HepG2 (cell line): ENCODE data around the gene CCDC142. TPM values are rescaled to one million over a fixed set of nuclear protein-coding genes. Genes with fewer than 3 reads are reported as not detected.

Experiments used
- BRF2 ChIP-seq: sonication (generic); formaldehyde crosslinking; IDR thresholded peaks from 2 replicates; pipeline ENCODE4 v1.8.1; 2022; ENCODE audit warnings: mild to moderate bottlenecking, missing genetic modification reagents
- GATA4 ChIP-seq: sonication (generic); IDR thresholded peaks from 2 replicates; pipeline ENCODE4 v1.6.1; 2016; ENCODE audit warnings: antibody characterized with exemption, low read depth, borderline replicate concordance
- JUND ChIP-seq: sonication (generic); formaldehyde crosslinking; IDR thresholded peaks from 2 replicates; pipeline ENCODE4 v1.8.0; 2022; ENCODE audit warnings: mild to moderate bottlenecking, missing genetic modification reagents
- MLLT10 ChIP-seq: sonication (generic); formaldehyde crosslinking; IDR thresholded peaks from 2 replicates; pipeline ENCODE4 v1.4.0; 2020; ENCODE audit warnings: missing genetic modification reagents
- PHF21A ChIP-seq: sonication (generic); formaldehyde crosslinking; IDR thresholded peaks from 2 replicates; pipeline ENCODE4 v1.5.0; 2020; ENCODE audit warnings: mild to moderate bottlenecking, missing genetic modification reagents
- STAG1 ChIP-seq: sonication (generic); formaldehyde crosslinking; IDR thresholded peaks from 2 replicates; pipeline ENCODE4 v1.4.0; 2020; ENCODE audit warnings: missing genetic modification reagents
- TSC22D2 ChIP-seq: sonication (generic); formaldehyde crosslinking; IDR thresholded peaks from 2 replicates; pipeline ENCODE4 v1.5.1; 2020; ENCODE audit warnings: missing genetic modification reagents, mild to moderate bottlenecking, borderline replicate concordance
- ZBTB4 ChIP-seq: sonication (generic); formaldehyde crosslinking; IDR thresholded peaks from 2 replicates; pipeline ENCODE4 v1.4.0; 2020; ENCODE audit warnings: missing genetic modification reagents, mild to moderate bottlenecking, borderline replicate concordance
- ZBTB46 ChIP-seq: sonication (generic); formaldehyde crosslinking; IDR thresholded peaks from 2 replicates; pipeline ENCODE4 v1.4.0; 2020; ENCODE audit warnings: mild to moderate bottlenecking, missing genetic modification reagents, borderline replicate concordance
- ZNF646 ChIP-seq: sonication (generic); formaldehyde crosslinking; IDR thresholded peaks from 2 replicates; pipeline ENCODE4 v1.9.0; 2021; ENCODE audit warnings: mild to moderate bottlenecking, missing genetic modification reagents
- polyA plus RNA-seq, 8 experiments: library from polyadenylated mRNA; depleted of rRNA in 3 of 8; stranded (reverse) in 7 of 8; unstranded in 1 of 8; fragments of >200 nt; fragmentation: Illumina TruSeq in 4 of 8; extraction: Trizol in 4 of 8; gene quantifications; 2 replicates each; pipeline versions ENCODE4 v1.2.1 to v1.2.3, GENCODE V29; 2011 to 2016; ENCODE audit warnings: low read depth in 4 of 8, missing spikeins in 1 of 8, mixed read lengths in 1 of 8; ENCODE audit not compliant: insufficient read depth in 1 of 8
- total RNA-seq, 5 experiments: library from RNA; depleted of rRNA; stranded (reverse); fragments of >200 nt; fragmentation: Illumina TruSeq; extraction: Trizol; gene quantifications; 2 replicates each; pipeline ENCODE4 v1.2.3, GENCODE V29; 2016; ENCODE audit warnings: low read depth in 1 of 5
- TF ChIP-seq, protein P1 (sequence below): sonication (generic); formaldehyde crosslinking; IDR thresholded peaks from 2 replicates; pipeline ENCODE4 v1.9.0; 2022; ENCODE audit warnings: low read depth, missing genetic modification reagents

CCDC142 gene
- total and polyA plus RNA-seq, 2 of the 13 experiments (the other 11 are each of a cell fraction or from before 2014, with no cell fraction given), result 14.7 to 30.4 TPM

DNA sequence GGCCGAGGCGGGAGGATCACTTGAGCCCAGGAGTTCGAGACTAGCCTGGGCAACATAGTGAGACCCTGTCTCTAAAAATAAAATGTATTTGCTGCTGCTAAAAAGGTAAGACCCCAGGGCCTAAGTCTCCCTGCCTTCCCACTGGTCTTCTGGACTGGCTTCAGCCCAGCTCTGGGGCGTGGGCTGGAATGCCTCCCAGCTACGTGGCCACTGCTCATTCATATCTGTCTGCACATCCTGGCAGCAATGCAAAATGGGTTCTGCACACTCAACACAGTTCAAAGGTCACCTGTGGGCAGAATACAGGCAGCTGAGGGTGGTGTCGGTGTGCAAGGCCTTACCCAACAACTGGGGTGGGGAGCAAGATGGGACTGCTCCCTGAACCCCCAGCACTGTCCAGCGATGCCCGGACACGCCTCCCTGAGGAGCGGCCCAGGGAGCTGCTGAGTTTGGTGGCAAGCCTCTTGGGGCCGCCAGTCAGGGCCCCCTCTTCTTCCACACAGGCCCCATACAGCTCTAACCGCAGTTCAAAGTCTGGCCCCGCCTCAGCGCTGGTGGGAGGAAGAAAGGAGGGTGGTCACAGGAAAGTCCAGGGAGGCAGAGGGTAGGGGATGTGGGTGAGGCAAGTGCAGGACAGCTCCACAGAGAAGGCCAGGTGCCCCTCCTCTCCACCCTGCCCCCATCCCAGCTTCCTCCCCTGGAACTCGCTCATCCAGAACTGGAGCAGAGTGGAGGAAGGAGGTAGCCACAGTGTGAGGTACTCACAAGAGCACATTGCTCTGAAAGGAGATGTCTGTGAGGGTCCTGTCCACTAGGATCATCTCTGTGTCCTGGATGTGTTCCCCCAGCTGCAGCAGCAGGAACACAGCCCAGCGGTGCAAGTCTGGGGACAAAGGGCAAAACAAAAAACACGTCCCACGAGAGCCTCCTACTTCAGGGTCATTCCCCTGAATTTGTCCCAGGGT is 53.0 kb downstream of the CCDC142 start (continued):
- no peak for TF ChIP-seq MLLT10 (CRISPR knock-in tag)
- no peak for TF ChIP-seq BRF2 (CRISPR knock-in tag)
- TF ChIP-seq, protein P1, sequence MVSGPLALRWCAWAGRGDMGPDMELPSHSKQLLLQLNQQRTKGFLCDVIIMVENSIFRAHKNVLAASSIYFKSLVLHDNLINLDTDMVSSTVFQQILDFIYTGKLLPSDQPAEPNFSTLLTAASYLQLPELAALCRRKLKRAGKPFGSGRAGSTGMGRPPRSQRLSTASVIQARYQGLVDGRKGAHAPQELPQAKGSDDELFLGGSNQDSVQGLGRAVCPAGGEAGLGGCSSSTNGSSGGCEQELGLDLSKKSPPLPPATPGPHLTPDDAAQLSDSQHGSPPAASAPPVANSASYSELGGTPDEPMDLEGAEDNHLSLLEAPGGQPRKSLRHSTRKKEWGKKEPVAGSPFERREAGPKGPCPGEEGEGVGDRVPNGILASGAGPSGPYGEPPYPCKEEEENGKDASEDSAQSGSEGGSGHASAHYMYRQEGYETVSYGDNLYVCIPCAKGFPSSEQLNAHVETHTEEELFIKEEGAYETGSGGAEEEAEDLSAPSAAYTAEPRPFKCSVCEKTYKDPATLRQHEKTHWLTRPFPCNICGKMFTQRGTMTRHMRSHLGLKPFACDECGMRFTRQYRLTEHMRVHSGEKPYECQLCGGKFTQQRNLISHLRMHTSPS (CRISPR knock-in tag), result peak; percentile 94
- no peak; the same call in 1 of the 2 replicates for TF ChIP-seq GATA4
- peak; percentile 11; the same call in 1 of the 2 replicates for TF ChIP-seq STAG1 (CRISPR knock-in tag)
- peak; percentile 96 for TF ChIP-seq PHF21A (CRISPR knock-in tag)
- peak; percentile 15; the same call in 1 of the 2 replicates for TF ChIP-seq ZNF646 (CRISPR knock-in tag)
- TF ChIP-seq ZBTB46 (CRISPR knock-in tag), result peak; percentile 95; the same call in 1 of the 2 replicates
- TF ChIP-seq ZBTB4, result 0 out of 2 replicates have a peak, but pooled peaks have one; percentile 19
- TF ChIP-seq TSC22D2 (CRISPR knock-in tag), result no peak
- peak; percentile 18; the same call in 1 of the 2 replicates for TF ChIP-seq JUND (CRISPR knock-in tag)
